GM12875 (cell line): ENCODE data around the gene RAB11FIP5.

Experiments used
- H3K4me3 ChIP-seq: one replicate; pipeline ENCODE4 v1.5.1; 2011; ENCODE audit warnings: low read depth, low read length, control low read depth
- TF ChIP-seq, protein P1 (sequence below): IDR thresholded peaks from 2 replicates; pipeline ENCODE4 v1.5.1; 2011; ENCODE audit warnings: low read depth, mild to moderate bottlenecking, control low read depth, inconsistent platforms, low read length, moderate library complexity, borderline replicate concordance; ENCODE audit not compliant: insufficient read depth

The RAB11FIP5 gene

GRCh38 chr2:73034661-73035375, 77.9 kb downstream of the RAB11FIP5 start:
- TF ChIP-seq, protein P1, sequence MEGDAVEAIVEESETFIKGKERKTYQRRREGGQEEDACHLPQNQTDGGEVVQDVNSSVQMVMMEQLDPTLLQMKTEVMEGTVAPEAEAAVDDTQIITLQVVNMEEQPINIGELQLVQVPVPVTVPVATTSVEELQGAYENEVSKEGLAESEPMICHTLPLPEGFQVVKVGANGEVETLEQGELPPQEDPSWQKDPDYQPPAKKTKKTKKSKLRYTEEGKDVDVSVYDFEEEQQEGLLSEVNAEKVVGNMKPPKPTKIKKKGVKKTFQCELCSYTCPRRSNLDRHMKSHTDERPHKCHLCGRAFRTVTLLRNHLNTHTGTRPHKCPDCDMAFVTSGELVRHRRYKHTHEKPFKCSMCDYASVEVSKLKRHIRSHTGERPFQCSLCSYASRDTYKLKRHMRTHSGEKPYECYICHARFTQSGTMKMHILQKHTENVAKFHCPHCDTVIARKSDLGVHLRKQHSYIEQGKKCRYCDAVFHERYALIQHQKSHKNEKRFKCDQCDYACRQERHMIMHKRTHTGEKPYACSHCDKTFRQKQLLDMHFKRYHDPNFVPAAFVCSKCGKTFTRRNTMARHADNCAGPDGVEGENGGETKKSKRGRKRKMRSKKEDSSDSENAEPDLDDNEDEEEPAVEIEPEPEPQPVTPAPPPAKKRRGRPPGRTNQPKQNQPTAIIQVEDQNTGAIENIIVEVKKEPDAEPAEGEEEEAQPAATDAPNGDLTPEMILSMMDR = no peak
- no peak overlapping the region for H3K4me3 ChIP-seq

DNA sequence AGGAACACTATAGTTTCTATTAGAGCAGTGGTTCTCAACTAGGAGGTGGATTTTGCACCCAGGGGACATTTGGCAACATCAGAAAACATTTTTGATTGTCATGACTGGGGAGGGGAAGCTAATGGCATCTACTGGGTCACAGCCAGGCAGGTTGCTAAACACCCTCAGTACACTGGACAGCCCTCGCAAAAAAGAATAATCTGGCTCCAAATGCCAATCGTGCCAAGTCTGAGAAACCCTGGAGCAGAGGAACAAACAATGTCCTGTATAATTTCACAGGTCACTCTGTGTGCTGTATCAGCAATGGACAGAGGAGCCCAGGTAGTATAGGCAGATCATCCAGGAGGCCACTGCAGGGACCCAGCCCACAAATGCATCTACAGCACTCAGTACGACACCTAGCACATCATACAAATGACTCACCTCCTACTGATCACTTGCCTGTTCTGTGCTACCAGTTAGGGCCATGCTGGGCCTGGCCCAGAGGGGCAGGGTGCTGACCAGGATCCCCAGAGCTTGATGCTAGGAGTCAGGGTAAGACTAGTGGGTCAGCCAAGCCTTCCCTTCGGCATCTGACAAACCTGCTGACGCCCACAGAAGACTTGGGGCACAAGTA, 78.9 kb downstream of the RAB11FIP5 start:
- TF ChIP-seq, protein P1 = no peak

DNA sequence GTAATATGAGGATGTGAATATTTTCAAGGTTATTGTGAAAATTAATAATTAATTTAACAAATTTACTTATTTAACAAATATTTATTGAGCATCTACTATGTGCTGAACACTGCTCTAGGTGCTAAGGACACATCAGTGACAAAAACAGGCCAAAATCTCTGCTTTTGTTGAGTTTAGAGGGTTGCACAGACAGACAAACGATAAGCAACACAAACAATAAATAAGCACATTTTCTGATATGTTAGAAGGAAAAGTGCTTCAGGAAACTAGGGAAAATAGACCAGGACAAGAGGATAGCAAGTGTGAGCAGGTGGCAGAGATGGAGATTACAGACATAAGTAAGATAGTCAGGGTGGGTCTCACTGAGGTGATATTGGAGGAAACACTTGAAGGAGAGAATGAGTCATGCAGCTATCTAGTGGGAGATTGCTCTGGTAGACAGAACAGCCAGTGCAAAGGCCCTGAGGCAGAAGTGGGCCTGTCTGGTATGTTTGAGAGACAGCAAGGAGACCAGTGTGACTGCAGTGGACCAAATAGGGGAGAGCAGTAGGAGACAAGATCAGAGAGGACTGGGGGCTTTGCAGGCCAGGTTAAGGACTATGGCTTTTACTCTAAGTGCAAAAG, 79.5 kb downstream of the RAB11FIP5 start:
- TF ChIP-seq, protein P1 = no peak

More for the DNA sequence above, 78.9 kb downstream of the RAB11FIP5 start:
- H3K4me3 ChIP-seq = no peak overlapping the region

DNA sequence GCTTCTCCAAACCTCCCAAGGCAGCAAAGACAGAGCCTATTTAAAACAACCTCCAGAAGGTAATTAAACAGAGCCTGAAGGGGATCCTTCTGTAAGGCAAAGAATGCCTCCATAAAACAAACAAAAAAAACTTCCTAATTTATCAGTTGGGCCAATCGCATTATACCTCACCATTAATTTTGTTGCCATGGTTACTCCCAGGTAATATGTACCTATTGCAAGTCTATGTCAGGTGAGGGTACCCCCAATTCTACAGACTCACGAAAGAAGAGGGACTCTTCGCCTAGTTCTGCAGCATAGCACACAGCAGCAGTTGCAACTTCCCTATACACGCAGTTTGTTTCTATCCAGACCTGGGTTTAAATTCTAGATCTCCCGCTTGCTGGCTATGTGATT, 80.0 kb downstream of the RAB11FIP5 start:
- TF ChIP-seq, protein P1 = no peak

More for the DNA sequence above, 79.5 kb downstream of the RAB11FIP5 start:
- H3K4me3 ChIP-seq = no peak overlapping the region

DNA sequence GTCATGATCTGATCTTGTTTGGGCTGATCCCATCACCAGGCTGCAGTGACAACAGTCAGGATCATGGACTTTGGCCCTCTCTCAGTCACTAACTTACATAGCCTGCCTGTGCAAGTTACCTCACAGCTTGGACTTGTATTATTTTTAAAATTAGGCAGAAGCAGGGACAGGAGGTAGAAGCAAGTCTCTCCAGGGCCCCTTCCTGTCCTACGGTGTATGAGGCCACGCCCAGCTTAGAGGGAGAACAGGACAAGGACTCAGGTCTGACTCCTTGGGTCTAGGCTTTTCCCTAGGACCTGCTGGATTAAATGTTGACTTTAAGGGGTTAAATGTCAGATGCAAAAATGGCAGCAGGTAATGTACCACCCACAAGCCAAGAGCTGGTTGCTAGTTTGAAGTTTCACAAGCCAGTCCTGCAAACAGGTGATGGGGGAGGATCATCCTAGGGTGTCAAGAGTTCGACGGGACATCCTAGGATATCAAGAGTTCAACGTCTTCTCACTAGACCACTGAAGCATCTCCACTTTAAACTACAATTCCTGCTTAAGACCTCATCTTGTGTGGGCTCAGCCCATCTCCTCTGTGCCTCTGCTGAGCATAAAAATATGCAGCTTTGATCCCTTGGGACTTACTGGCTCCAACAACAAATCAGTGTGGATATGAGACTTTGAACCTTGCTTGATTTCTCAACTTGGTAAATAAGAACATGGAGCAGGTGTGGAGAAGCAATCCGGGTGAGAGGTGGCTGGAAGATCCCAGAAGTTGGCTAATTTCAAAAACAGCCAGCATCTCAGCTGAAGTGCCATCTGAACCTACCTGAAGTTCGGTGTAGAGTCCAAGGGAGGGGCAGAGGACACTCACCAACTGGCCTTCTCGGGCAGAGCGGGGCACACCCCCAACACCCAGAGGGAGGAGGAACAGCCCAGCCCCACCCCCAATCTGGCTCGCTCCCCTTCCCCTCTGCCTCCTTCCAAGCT, 80.7 kb downstream of the RAB11FIP5 start:
- TF ChIP-seq, protein P1 = no peak
- H3K4me3 ChIP-seq = no peak overlapping the region

More for the DNA sequence above, 80.0 kb downstream of the RAB11FIP5 start:
- no peak overlapping the region for H3K4me3 ChIP-seq

DNA sequence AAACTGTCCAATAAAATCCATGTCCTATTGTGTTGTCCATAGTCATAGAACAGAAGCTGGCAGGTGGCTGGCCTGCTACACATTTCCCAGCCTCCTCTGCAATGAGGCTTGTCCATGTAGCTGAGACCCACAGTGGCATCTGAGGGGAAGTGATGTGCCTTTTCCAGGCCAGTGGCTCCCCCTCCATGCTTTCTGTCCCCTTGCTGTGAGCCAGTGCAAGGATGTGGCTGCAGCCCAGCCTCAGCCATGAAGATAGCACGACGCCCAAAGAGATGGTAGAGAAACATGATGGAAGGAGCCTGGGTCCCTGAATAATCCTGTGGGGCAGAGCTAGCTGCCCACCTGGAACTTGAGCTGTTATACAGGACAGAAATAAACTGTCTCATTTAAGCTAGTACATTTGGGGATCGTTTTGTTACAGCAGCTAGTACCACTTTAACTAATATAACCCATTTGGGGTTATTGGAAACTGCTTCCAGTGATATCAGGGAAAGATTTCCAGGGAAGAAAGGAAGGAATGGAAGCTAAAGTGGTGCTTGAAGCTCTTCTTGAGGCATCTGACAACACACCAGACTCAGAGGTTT, 81.6 kb downstream of the RAB11FIP5 start:
- H3K4me3 ChIP-seq = no peak overlapping the region
- TF ChIP-seq, protein P1 = no peak
